Ishikawa (cell line): ENCODE measurements around the gene HTR3A.

Experiments
- CEBPB ChIP-seq: IDR thresholded peaks from 2 replicates; pipeline ENCODE4 v1.6.1; 2012
- CREB1 ChIP-seq: IDR thresholded peaks from 2 replicates; pipeline ENCODE4 v1.6.1; 2012; ENCODE audit warnings: low read depth
- EGR1 ChIP-seq: IDR thresholded peaks from 2 replicates; pipeline ENCODE4 v1.6.1; 2012
- EP300 ChIP-seq: IDR thresholded peaks from 2 replicates; pipeline ENCODE4 v1.6.1; 2012; ENCODE audit warnings: borderline replicate concordance
- FOXM1 ChIP-seq: IDR thresholded peaks from 2 replicates; pipeline ENCODE4 v1.6.1; 2012; ENCODE audit warnings: low read depth, borderline replicate concordance
- MAX ChIP-seq: IDR thresholded peaks from 2 replicates; pipeline ENCODE4 v1.6.1; 2012
- NFIC ChIP-seq: IDR thresholded peaks from 2 replicates; pipeline ENCODE4 v1.6.1; 2012
- RAD21 ChIP-seq: IDR thresholded peaks from 2 replicates; pipeline ENCODE4 v1.6.1; 2012; ENCODE audit warnings: low read depth
- REST ChIP-seq: IDR thresholded peaks from 2 replicates; pipeline ENCODE4 v1.6.1; 2012; ENCODE audit warnings: low read depth, mild to moderate bottlenecking
- TAF1 ChIP-seq: IDR thresholded peaks from 2 replicates; pipeline ENCODE4 v1.6.1; 2012; ENCODE audit warnings: low read depth, mild to moderate bottlenecking
- TCF12 ChIP-seq: IDR thresholded peaks from 2 replicates; pipeline ENCODE4 v1.6.1; 2012; ENCODE audit warnings: low read depth
- TEAD4 ChIP-seq: IDR thresholded peaks from 2 replicates; pipeline ENCODE4 v1.6.1; 2012
- USF1 ChIP-seq: IDR thresholded peaks from 2 replicates; pipeline ENCODE4 v1.6.1; 2012
- YY1 ChIP-seq: IDR thresholded peaks from 2 replicates; pipeline ENCODE4 v1.6.1; 2012; ENCODE audit warnings: low read depth
- ZBTB7A ChIP-seq: IDR thresholded peaks from 2 replicates; pipeline ENCODE4 v1.6.1; 2012; ENCODE audit warnings: low read depth

The HTR3A gene

GRCh38 chr11:114016986-114017385 is 42.1 kb downstream of the HTR3A start:
- TF ChIP-seq TAF1 (no peak), ZBTB7A (no peak), TCF12 (no peak), FOXM1 (no peak), NFIC (no peak), EGR1 (no peak), EP300 (no peak), YY1 (no peak), USF1 (no peak), RAD21 (no peak), MAX (no peak), CEBPB (no peak)

GRCh38 chr11:114017723-114018122 is 42.8 kb downstream of the HTR3A start:
- TF ChIP-seq CREB1 (no peak), CEBPB (no peak), RAD21 (no peak), TEAD4 (no peak), EP300 (no peak), YY1 (no peak), REST (no peak), FOXM1 (no peak), EGR1 (no peak), MAX (no peak), ZBTB7A (no peak)

GRCh38 chr11:114019046-114019445 is 44.1 kb downstream of the HTR3A start:
- TF ChIP-seq CREB1 (no peak), MAX (no peak), TCF12 (no peak), ZBTB7A (no peak), TEAD4 (no peak), FOXM1 (no peak), REST (no peak), CEBPB (no peak), TAF1 (no peak), EGR1 (no peak), EP300 (no peak), USF1 (no peak)

- TF ChIP-seq NFIC (no peak), CEBPB (no peak), REST (no peak), USF1 (no peak), MAX (no peak), TCF12 (no peak), RAD21 (no peak), TEAD4 (no peak), EGR1 (no peak), FOXM1 (no peak), EP300 (no peak), YY1 (no peak), TAF1 (no peak), ZBTB7A (no peak)
Measured at GRCh38 chr11:114019574-114019973, 44.7 kb downstream of the HTR3A start.
